Measurements from ENCODE around the gene IP6K2. TPM values are rescaled to one million over a fixed set of nuclear protein-coding genes. Genes with fewer than 3 reads are reported as not detected.

IP6K2 gene
- total RNA-seq, 4 donors from 2014 or later = 64.3 to 145 (median 93.0) TPM

DNA sequence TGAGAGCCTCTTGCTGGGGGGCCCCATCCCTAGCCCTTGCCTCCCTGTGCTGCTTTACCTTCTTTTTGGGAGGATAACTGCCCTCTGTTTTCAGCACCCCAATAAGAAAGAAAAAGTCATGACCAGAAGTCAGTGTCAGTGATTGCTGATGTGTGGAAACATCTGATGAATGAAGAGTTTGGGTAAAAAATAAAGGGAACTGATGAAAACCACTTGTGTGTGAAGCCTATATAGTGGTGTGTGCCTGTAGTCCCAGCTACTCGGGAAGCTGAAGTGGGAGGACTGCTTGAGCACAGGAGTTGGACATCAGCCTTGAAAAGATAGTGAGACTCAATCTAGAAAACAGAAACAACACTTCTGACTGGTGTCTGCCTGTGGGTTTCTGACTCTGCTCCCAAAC, 44.5 kb downstream of the IP6K2 start:
- no peaks in the 10 kb centered on the region for H3K27me3 ChIP-seq
- WGBS, 2 donors = 42% methylated on average over 1 of the region's 1 CpG
- H3K9me3 ChIP-seq = no peaks in the 10 kb centered on the region
- intact Hi-C loops (cut with DNase I) = no loop called here
- no peaks in the 10 kb centered on the region for H3K4me1 ChIP-seq
- DNase-seq = no peak
- TF ChIP-seq POLR2A (IDR thresholded peaks at IDR 0.05) = no peak
- TF ChIP-seq, protein P1, sequence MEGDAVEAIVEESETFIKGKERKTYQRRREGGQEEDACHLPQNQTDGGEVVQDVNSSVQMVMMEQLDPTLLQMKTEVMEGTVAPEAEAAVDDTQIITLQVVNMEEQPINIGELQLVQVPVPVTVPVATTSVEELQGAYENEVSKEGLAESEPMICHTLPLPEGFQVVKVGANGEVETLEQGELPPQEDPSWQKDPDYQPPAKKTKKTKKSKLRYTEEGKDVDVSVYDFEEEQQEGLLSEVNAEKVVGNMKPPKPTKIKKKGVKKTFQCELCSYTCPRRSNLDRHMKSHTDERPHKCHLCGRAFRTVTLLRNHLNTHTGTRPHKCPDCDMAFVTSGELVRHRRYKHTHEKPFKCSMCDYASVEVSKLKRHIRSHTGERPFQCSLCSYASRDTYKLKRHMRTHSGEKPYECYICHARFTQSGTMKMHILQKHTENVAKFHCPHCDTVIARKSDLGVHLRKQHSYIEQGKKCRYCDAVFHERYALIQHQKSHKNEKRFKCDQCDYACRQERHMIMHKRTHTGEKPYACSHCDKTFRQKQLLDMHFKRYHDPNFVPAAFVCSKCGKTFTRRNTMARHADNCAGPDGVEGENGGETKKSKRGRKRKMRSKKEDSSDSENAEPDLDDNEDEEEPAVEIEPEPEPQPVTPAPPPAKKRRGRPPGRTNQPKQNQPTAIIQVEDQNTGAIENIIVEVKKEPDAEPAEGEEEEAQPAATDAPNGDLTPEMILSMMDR (IDR thresholded peaks at IDR 0.05) = no peak
- H3K4me3 ChIP-seq (replicated peaks in 1 of 3) = no peak overlapping the region
- H3K36me3 ChIP-seq = no peaks in the 10 kb centered on the region
- no peak overlapping the region for H3K27ac ChIP-seq

DNA sequence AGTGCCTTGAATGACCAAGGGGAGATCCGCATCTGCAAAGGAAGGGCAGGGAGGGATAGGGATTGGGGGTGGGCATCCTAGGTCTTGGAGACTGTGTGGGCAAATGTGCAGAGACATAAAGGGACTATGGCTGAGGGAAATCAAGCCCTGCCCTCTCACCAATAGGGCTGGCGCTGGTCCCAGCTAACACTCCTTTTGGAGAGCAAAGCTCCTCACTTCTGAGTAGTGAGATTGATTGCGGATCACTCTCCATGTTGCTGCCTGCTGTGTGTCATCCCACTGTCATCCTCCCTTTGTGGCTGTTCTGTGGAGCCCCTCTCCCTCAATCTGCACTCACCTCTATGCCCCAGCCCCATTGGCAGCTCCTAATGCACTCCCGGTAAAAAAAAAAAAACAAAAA, 52.1 kb downstream of the IP6K2 start:
- DNase-seq = no peak
- H3K36me3 ChIP-seq = no peaks in the 10 kb centered on the region
- no peaks in the 10 kb centered on the region for H3K9me3 ChIP-seq
- no peak overlapping the region for H3K27ac ChIP-seq
- H3K27me3 ChIP-seq = no peaks in the 10 kb centered on the region
- no peak for TF ChIP-seq POLR2A (IDR thresholded peaks at IDR 0.05)
- TF ChIP-seq, protein P1 (IDR thresholded peaks at IDR 0.05) = no peak
- no peak overlapping the region for H3K4me3 ChIP-seq (replicated peaks in 1 of 3)
- intact Hi-C loops (cut with DNase I) = no loop called here
- WGBS, 2 donors = 86 to 87% methylated on average over 4 of the region's 4 CpGs
- peaks cover 13 to 26% of the 10 kb centered on the region in 2 donors for H3K4me1 ChIP-seq

DNA sequence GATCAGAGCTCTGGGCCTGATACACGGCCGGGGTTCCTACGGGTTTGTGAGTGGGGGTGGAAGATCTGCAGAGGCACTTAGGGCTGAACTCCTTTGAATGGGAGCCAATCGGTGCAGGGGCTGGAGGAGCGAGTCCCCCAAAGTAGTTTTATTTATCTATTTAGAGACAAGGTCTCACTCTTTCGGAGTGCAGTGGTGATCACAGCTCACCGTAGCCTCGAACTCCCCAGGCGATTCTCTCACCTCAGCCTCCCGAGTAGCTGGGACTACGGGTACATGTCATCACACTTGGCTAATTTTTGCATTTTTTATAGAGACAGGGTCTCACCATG, 52.7 kb downstream of the IP6K2 start:
- WGBS, 2 donors = 52 to 59% methylated on average over 11 of the region's 11 CpGs
- DNase-seq = no peak
- Histone ChIP-seq H3K36me3 (no peaks in the 10 kb centered on the region), H3K9me3 (no peaks in the 10 kb centered on the region), H3K27me3 (no peaks in the 10 kb centered on the region), H3K4me1 (peaks cover 13 to 26% of the 10 kb centered on the region in 2 donors), H3K27ac (peak overlapping the region in 2 of 3 donors; percentile 67 to 85), H3K4me3 (replicated peaks in 1 of 3) (peak overlapping the region in 1 of 3 donors; percentile 34)
- intact Hi-C loops (cut with DNase I) = no loop called here
- TF ChIP-seq, protein P1 (IDR thresholded peaks at IDR 0.05) = no peak
- TF ChIP-seq POLR2A (IDR thresholded peaks at IDR 0.05) = no peak

DNA sequence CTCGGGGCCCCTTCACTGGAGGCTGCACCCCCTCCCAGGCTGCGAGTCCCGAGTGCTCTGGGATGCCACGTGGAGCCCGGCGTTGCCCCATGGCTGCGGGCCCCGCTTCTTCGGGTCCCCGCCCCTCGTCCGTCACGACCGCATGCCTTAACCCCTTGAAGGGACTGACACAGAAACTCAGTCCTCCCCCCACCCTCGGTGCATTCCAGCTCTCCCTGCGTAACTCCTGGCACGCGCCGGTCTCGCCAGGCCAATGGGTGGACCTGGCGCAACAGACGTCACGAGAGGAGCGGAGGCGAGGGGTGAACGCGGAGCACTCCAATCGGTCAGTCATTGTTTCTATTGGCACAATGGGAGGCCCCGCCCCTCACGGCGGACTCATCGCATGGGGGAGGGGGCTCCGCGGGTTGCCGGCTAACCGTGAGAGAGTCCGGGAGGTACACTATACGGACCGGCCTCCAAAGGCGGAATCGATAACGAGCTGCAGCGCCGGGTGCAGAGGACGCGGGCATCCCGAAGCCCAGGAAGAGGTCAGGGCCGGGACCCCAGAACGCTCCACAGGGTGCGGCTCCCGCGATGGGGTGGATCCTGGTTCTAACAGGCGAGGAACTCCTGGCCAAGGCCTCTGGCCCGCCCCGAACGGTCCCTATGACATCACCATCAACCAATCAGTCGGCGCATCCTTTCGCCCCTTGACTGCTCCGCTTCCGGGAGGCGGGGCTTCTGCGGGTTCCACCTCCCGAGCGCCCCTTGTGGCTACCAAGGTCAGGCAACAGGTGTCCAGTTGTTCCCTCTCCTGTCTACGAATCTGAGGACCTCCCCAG, 53.3 kb downstream of the IP6K2 start:
- Histone ChIP-seq H3K27ac (peak overlapping the region; percentile 51 to 85 (median 67)), H3K36me3 (no peaks in the 10 kb centered on the region), H3K9me3 (no peaks in the 10 kb centered on the region), H3K4me1 (peaks cover 13 to 26% of the 10 kb centered on the region in 2 donors), H3K4me3 (replicated peaks in 1 of 3) (peak overlapping the region; percentile 29 to 47 (median 34)), H3K27me3 (no peaks in the 10 kb centered on the region)
- intact Hi-C loops (cut with DNase I) = no loop called here
- WGBS, 2 donors = 1 to 2% methylated on average over 17 to 44 of the region's 66 CpGs
- peak; percentile 95 to 98 for DNase-seq
- peak in 1 of 2 donors; percentile 70 for TF ChIP-seq POLR2A (IDR thresholded peaks at IDR 0.05)
- TF ChIP-seq, protein P1 (IDR thresholded peaks at IDR 0.05) = peak; percentile 48 to 82 (median 60)

DNA sequence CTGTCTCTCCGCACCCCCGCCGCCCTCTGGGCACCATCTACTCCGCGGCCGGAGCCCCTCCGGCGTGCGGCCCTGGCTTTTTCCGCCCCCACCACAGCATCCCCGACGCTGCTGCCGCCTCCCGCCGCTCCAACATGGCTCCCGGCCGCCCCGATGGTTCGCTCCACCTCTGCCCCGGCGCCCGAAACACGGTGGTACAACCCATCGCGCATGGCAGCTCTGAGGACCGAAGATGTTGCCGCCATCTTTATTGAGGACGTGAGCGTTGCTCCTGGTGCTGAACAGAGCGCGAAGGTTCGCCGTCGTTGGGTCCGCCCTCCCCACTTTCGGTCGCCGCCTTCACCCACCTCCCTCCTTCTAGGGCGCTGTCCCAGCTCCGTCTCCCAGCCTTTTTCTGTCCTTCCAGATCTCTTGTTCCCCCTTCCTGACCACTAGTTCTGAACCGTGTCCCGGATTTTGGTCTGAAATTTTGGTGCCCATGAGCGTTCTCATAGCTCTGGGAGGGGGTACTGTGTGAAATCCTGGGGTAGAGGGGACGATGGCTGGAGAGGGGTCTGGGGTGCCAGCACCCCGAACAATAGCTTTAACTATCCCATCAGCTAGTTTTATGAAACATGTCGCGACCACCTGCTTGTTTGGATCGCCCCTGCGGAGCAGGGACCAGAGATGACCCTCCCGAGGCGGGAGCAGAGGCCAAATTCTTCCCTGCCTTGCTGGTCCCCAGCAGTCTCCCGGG, 54.1 kb downstream of the IP6K2 start, which contains the start of gene CELSR3:
Gene CELSR3, minus strand, starts transcription at position 134 of the 736 bp plus-strand sequence. CDS start 252 bp downstream, outside the sequence.
- DNase-seq = peak; percentile 77 to 82
- no peaks in the 10 kb centered on the region for H3K27me3 ChIP-seq
- WGBS, 2 donors = 1 to 2% methylated on average over 22 to 35 of the region's 52 CpGs
- H3K36me3 ChIP-seq = no peaks in the 10 kb centered on the region
- intact Hi-C loops (cut with DNase I) = no loop called here
- peak in 1 of 2 donors; percentile 18 for TF ChIP-seq POLR2A (IDR thresholded peaks at IDR 0.05)
- TF ChIP-seq, protein P1 (IDR thresholded peaks at IDR 0.05) = no peak
- peak within 1 kb of the TSS; percentile 29 to 47 (median 34) for H3K4me3 ChIP-seq (replicated peaks in 1 of 3)
- peak within 1 kb of the TSS; percentile 51 to 85 (median 67) for H3K27ac ChIP-seq
- H3K4me1 ChIP-seq = peaks cover 13 to 26% of the 10 kb centered on the region in 2 donors
- no peaks in the 10 kb centered on the region for H3K9me3 ChIP-seq

All from thyroid gland (tissue), 4 donors.